NCI-H526 (cell line): ENCODE measurements around the gene PELI1.
"Not testable (repeated sequence)": the region's sequence is repeated elsewhere in the genome, so short reads cannot be mapped to it uniquely, and the experiment has no call there.

Experiments used
- DNase-seq, 2 experiments: peaks; one replicate each; lab custom pipeline; 2025; lab: John Stamatoyannopoulos, UW

PELI1 gene

DNA sequence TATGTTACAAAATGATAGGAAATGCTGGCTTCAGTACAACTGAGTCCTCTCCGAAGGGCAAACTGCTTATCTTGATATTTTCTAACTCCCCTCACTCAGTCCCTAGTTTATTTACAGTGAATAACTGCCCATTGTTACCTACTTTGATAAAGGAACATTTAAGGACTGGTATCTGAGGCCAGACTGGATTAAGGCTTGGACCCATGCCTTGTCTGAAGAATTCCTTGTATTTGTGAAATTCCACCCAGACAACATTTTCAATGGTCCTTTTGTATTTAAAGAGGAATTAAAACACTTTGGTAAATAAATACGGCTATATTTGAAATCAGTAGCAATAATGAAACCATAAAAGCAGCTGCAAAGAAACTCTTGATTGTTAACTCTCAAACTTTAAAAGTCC lies 58.3 kb downstream of the PELI1 start:
- DNase-seq = no peak

DNA sequence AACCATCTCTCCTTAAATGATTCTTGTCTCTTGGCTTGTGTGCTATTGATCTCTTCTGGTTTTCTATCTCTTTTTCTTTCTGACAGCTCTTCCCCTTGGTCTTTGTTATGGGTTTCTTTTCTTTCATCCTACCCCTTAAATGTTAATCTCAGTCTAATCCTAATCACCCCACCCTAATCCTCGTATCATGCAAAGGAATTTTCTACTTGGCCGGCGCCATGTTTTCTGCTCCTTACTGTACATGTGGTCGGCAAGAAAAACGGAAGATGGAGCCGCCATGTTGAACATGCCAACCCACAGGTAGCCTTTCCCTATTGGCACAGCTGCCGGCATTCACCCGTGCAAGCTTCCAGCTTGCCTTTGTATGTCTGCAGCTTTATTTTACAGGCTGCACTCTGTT lies 63.2 kb downstream of the PELI1 start:
- no peak for DNase-seq

DNA sequence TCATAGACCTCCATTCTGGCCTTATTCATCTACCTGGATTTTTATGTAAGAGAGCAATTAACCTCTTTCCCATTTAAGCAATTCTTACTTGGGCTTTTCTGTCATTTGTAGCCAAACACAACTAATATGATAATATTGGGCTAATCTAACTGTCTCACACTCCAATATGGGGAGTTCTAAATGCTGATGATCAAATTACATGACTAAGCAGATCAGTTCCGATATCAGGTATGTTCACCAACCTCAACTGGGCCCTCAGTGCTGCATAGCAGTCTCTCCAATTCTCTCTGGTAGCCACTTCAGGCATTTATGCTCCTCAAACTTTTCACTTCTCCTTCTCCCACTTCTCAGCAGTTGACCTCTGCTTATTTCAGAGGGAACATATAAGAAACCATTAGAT lies 64.0 kb downstream of the PELI1 start:
- DNase-seq = no peak

DNA sequence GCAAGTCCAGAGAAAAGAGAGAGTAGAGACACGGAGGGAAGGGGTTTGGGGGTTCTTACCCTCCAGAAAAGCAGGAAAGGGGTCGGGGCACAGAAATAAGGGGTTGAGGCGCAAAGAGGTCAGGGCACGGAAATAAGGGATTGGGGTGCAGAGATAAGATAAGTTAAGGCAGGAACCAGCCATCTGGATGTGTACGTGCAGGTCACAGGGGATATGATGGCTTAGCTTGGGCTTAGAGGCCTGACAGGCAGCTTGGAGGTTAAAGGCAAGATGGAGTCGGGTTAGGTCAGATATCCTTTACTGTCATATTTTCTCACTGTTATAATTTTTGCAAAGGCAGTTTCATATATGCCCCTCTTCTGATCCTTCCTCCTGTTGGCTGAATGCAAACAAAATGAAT lies 64.5 kb downstream of the PELI1 start:
- not testable (repeated sequence) for DNase-seq

DNA sequence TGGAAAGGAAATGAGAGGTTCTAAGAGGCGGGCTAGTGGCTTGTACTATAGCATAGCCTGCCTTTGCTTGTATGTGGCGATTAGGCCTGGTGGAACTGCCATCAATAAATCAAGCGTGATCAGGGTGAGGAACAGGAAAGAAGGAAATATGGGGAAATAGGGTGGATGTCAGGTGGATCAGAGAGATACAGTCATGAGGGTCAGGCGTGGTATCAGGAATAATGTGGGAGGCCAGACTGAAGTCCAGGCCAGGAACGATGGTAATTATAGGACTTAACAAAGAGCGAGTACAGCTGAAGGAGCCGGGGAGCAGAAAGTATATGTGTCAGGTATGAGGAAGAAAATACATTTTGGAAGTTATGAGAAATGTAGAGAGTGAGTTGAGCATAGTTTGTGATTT lies 67.4 kb downstream of the PELI1 start:
- not testable (repeated sequence) for DNase-seq

DNA sequence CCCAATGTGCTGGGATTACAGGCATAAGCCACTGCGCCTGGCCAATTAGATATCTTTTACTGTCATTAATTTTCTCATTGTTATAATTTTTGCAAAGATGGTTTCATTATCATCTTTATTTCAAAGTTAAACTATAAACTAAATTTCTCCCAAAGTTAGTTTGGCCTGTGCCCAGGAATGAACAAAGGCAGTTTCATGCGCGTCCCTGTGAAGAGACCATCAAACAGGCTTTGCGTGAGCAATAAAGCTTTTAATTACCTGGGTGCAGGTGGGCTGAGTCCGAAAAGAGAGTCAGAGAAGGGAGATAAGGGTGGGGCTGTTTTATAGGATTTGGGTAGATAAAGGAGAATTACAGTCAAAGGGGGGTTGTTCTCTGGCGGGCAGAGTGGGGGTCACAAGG lies 69.6 kb downstream of the PELI1 start:
- DNase-seq = not testable (repeated sequence)

DNA sequence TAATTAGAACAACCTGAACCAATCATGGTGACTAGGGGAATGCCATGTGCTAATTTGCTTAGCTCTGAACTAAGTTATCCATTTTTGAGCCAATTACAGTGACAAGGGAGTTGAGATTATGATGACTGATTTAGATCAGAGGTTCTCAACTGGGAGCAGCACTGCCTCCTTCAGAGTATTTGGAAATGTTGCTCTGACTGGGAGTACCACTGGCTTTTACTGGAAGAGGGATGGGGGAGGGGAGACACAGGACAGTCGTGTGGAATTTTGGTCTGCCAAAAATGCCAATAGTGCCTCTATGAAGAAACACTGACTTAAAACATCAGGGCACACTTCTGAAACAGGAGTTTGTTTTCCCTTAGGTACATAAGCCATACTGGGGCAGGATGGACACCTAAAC lies 76.9 kb downstream of the PELI1 start:
- DNase-seq = no peak

DNA sequence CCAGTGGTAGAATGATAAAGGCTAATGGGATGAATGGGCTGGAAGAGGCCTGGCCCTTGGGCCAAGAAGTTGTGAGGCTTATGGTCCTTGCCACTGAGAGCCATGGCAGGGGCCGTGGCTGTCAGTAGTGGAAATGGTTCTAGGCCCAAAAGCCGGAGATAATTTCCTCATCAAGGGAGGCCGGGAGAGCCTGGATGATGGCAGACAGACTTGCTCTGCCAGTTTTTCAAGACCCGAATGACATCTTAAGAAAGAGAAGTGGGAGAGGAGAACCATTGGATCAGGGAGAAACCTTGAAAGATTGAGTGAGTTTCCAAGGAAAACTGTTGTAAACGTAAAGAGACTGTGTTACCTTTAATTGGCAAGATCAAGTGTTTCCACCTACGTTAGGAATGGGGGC lies 78.7 kb downstream of the PELI1 start:
- no peak for DNase-seq

DNA sequence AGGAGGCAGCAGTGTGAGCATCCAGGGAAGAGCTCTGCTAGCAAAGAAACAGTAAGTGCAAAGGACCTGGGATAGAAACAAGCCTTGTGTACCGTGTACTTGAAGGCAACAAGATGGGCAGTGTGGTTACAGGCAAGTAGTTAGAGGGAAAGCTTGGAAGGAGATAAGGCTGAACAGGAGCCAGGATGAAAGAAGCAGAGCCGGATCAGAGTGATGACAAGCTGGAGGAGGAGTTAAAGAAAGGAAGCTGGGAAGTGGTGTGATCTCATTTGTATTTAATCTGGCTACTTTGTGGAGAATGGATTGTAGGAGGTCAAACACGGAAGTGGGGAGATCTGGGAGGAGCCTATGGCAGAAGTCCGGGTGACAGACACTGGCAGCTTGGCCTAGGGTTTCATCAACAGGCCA lies 80.3 kb downstream of the PELI1 start:
- DNase-seq = peak; percentile 60

DNA sequence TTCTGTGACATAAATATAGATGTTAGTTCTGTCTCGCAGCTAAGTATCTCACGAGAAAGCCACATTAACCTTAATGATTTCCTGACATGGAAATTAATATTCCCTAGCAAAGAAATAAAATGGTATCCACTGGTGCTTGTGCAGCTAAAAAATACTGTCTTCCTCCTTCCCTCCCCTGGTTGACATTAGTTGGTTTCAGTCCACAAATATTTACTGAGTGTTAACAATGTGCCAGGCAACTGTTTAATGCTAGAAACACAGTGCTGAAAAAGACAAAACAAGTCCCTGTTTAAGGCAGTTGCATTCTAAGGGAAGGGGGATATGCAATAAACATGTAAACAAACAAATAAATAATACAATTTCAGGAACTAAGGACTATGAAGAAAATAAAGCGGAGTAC lies 80.8 kb downstream of the PELI1 start:
- peak; percentile 74 to 78 for DNase-seq

DNA sequence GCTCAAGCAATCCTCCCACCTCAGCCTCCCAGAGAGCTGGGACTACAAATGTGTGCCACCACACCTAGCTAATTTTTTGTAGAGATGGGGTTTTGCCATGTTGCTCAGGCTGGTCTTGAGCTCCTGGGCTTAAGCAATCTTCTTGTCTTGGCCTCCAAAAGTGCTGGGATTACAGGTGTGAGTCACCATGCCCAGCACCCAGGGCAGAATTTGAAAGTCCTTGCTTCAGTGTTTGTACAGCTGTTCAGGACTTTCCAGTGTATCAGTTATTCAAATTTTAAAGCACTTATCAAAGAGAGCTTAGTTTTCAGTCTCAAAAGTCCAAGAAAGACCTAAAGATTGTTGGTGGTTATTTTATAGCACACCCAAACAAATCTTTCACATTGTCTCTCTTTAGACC lies 81.4 kb downstream of the PELI1 start:
- DNase-seq = peak; percentile 85 to 87

DNA sequence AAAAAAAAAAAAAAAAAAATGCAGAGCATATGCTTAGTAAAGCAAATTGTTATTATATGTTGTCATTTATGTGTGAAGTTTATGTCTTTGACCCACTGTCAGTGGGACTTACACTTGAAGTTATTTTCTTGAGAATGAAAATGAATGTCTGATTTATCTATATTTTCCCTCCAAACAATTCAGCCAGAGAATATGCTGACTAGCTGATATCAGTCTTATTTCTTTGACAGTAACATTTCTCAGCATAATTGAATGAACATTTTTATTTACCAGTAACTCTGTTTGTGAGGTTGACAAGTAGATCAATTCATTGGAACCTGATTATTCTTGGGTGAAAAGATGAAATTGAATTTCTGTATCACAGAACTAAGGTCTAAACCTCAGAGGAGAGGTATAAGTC lies 85.0 kb downstream of the PELI1 start:
- no peak for DNase-seq

DNA sequence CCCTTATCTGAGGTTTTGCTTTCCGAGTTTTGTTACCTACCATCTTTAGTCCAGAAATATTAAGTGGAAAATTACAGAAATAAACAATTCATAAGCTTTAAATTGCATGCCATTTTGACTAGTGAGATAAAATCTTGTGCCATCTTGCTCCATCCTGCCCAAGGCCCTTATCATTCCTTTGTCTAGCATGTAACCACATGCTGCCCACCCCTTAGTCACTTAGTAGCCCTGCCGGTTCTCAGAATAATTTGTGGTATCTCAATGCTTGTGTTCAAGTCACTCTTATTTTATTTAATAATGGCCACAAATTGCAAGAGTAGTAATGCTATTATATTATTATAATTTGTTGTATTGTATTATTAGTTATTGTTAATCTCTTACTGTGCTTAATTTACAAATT lies 88.2 kb downstream of the PELI1 start:
- DNase-seq = no peak

DNA sequence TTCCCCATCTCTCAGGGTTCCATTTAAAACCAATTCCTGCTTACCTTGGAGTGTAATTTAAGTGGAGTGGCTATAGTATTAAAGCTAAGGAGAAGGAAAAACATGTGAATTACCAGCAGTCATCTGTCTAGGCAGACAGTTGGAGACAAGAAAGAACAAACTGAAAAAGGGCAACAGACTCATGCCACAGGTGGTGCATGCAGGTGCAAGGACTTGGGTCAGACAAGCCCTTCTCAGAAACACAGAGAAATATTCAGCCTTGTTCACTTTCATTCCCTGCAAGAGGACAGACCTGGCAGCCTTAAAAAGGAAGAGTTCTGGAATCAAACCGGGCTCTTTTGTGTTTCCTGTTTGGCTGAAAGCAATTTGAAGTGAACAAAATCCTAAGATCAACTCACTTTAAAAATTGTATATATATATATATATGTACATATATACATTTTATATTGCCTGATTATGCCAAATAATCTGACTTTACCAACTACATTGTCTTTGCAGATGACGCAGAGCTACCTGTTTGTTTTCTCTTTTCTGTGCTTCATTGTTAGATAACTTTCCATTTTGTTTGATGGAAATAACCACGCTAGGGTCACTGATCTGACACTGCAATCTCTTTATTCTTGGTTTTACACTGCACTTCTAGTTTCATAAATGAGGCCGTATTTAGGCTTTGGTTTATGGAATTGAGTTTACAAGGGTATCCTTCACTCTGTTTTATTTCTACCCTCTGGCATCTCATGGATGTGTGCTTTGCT lies 89.9 kb downstream of the PELI1 start:
- DNase-seq = peak in 1 of 2 experiments; percentile 17

DNA sequence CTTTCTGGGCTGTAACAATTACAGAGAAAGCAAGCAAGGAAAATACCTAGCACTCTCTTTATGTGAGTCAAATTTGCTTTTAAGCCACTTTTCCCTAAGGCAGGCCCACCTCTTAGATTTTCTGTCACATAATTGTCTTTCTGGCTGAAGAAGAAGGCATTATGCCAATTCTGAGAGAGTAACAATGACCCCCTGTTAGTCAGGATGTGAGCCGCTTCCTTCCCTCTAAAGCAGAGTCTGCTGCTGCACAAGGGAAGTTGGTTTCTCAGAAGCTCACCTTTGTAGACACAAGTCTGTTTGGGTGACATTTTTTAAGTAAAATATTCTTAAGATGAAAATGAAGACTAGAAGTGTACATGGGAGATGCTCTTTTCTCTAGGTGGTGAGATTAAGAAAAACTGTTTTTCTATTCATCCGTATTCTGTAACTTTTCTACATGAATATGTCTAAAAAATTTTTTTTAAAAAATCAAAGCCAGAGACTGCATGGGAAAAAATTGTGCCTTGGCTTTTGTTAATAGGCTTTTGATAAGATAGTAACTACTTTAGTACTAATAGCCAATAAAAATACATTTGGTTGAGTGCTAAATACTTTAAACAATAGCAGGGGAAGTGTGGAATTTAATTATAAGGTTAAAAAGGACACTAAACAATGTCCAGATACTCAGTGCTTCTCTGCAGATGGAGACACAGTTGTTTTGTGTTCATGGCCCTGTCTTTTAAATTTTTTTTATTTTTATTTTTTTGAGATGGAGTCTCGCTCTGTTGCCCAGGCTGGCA lies 91.6 kb downstream of the PELI1 start:
- DNase-seq = no peak

DNA sequence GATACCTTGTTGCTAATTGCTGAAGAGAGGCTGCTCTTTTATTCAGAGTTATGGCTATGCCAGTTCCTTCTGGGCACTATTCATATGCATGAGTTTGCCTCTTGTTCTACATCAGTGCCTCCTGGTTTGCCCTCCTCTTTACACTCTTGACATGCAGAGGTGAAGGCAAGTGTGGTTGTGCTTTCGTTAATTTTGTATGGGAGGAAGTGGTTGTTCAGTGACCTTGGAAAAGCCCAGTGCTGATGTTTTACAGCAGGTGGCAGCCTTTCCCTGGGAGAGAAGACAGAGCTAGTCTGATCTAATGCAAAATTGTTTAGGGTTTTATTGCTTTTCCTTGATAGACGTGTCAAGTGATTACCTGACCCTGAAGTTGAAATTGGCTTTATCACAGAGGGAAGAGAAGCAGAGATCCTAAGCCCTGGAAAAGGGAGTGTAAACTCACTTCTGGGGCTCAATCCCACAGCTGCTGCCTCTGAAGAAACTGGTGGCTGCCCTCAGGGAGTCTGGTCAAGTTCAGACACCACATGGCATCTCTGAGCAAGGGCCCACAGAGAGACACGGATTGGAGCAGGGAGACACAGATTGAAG lies 94.5 kb downstream of the PELI1 start:
- peak; percentile 89 to 90 for DNase-seq

DNA sequence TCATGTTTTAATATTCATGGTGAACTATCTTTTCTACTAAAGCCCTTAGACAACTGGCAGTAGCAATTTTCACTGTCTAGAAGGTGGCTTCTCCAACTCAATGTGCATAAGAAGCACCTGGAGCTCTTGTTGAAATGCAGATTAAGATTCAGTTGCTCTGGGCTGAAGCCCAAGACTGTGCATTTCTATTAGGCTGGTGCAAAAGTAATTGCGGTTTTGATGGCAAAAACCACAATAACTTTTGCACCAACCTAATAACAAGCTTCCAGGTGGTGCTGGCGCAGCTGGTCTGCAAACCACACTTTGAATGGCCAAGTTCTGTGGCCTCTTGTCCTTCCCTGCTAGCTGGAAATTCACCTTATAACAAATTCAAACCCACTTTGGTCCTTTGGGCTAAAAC lies 98.3 kb downstream of the PELI1 start:
- DNase-seq = no peak
